HG03378 (cell line): Measurements from ENCODE around the gene NGDN.

ENCODE experiments used
- ATAC-seq: cut with Tn5 transposase; IDR thresholded peaks from one replicate; pipeline ENCODE4 v1.9.1; 2021; ENCODE audit warnings: mild to moderate bottlenecking, moderate library complexity; ENCODE audit not compliant: unreplicated experiment

NGDN gene

DNA sequence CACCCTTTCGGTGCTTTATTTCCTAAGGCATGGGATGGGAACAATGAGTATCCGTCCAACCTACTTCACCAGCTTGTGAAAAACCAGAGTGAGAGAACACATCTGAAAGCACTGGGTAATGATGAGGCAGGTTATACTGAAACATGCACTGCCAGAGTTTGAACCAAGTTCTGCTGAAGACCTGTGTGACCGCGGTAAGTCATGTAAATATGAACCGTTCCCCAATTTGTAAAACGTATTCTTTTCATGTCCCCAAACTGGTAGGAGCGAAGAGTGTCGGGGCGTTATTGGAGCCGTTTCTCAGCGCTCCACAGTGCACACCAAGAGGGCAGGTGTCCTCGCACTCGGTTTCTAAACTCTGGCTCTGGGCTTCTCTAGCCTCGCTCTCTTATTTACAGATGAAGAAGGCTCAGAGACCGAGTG lies 788 bp upstream of the NGDN start:
- no peak for ATAC-seq

DNA sequence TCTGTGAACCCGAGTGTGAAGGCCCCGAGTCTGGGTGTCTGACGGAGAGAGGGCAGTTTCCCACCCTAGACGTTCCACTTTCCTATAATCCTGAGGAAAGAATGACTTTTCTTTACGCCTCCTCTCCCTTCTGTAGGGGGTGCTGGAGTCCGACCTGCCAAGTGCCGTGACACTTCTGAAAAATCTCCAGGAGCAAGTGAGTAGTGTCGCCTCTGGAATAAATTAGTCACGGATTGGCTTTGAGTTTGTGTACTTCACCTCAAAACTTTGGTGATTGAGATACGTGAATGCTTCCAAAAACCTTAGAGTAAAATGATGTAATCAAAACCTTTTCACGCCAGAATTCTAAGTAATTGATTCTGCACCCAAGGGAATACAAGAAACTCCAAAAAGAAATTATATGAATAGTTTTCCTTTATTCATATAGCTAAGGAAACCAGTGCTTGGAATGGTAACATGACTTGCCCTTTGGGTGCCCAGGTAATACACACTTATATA lies 452 bp downstream of the NGDN start:
- no peak for ATAC-seq

DNA sequence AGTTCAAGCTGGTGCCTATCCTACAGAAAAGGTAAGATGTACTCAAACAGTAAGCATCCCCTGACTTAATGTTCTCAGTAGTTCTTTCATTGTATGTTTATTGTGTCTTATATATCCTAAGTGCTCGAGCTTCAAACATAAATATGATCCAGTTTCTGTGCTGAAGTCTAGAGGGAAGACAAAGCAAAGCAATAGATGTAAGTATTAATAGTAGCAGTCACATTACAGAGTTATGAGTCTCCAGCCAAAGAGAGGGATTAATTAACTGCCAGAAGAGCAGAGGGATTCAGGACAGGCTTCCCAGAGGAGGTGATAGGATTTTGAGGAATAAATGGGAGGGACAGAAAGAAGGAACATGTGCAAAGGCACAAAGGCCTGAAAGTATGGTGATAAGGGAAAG lies 1.4 kb downstream of the NGDN start:
- no peak for ATAC-seq

DNA sequence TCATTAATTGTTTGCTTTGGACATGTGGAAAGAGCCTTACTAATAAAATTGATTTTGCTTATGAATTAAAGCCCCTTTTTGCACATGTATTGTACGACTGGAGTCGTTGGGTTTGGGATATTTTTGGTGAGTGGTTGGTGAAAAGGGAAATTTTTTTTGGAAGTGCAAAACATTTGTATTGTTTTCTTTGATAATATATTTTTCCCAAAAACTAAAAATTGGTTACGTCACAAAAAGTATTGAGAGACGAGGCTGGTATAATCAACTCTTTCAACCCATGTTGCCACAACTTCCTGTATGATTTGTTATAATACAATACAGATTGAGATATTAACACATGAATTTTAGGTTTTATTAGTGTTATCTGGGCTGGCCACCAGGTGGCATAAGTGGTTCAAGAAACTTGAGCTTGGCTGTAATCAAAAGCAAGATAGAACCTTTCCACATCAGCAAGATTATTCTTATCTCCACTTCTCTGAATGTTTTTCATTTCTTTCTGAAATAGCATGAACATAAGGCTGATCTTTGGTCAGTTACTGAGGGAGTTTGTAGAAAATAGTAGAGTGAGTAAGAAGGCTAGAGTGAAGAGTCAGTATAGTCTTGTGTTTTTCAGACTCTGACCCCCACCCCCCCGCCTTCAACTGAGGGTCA lies 8.7 kb downstream of the NGDN start:
- ATAC-seq: no peak

DNA sequence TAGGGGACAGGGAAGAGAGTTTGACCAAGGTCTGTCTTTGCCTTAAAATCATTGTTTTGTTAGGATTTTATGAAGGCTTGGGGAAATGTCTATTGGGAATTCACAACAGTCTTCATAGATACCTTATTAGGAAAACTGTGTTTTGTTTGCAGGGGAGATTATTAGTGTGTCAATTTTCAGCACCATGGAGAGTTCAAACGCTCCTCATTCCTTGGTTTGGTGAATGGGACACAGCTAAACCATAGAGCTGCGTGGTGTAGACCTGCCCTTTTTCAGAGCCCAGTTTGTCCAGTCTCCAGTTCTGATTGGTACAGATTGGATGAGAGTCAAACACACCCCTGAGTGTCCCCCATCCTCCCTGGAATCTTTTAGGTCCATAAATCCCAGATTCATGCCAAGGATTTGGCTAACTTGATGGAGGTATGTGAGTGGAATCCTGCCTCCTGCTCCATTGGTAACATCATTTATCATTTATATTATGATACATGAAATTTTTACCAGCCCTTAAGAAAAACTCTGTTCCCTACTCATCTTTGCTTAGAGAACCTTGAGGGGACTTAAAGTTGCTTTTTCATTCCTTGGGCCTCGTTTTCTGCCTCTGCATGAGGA lies 12.0 kb downstream of the NGDN start:
- no peak for ATAC-seq

DNA sequence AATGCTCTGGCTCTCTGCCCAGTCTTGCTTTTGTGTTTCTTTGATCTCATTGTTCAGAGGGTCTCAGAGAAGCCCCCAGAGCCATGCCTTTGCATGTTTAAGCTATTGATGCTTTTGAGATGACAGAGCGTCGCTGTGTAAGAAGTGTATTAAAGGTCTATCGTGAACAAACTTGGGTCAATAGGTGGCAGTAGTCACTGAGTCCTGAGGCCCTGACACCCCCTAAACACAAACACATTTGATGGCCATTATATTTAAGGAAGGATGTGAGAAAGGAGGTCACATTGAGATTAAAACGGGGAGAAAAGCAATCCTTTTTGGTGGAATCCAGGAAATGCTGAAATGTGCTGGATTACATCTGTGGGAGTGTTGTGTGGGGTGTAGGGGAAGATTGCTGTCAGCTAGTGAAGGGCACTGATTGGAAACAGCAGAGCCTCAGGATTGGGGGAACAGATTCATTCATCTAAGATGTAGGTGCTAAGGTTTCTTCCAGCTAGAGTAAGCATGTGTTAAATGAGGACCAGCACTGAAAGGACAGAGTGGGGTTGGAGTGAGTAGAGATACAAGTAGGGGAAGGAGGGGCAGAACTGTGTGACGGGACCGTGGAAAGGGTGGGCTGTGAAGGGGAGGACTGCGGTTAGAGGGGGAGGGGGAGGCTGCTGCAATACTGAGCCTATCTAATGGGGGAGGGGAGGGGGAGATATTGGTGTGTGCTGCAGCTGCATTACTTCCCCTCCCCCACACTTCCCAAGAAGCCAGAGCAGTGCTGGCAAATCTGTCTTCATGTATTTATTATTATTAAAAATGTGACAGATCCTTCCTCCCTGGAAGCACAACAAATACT lies 12.7 kb downstream of the NGDN start:
- ATAC-seq: no peak

DNA sequence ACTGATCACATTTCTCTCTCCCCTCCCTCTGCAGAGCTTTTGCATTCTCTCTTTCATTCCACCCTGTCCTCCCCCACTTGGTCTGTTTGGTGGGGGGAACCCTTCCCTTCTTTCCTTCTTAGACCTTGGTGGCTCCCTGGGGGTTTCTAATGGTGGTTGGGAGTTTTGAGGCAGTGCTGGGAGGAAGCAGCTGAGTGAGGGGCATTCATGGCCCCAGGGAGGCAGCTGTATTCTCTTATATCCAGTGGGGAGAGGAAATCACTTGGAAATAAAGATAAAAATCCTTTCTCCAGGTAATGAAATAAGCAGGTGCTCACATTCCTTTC lies 13.3 kb downstream of the NGDN start:
- no peak for ATAC-seq

DNA sequence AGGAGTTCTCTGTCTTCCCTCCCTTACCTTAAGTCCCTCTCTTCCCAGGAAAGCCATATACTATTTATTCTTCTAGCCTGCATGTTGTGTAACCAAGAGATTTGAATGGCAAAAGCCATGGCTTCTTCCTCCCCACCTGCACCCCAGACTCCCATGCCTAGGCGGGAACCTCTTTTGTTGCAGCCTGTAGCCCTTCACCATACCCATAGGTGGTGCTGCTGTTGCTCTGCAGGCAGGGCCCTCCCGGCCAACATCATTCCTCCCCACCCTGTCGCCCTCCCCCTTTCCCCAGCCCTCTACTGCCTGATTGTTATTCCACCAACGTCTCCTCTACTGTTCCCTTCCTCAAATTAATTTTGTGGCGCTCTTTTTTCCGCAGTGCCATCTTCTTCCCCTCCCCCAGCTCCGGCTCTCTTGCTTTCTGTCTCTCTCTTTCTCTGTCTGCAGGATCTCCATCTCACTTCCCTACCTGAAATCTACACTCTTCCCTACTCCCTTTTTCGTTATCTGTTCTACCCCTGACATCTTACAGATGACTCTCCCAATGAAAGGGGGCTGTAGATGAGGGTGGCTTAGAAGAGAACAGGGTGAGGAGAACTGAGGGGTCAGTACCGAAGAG lies 13.8 kb downstream of the NGDN start:
- ATAC-seq: no peak

DNA sequence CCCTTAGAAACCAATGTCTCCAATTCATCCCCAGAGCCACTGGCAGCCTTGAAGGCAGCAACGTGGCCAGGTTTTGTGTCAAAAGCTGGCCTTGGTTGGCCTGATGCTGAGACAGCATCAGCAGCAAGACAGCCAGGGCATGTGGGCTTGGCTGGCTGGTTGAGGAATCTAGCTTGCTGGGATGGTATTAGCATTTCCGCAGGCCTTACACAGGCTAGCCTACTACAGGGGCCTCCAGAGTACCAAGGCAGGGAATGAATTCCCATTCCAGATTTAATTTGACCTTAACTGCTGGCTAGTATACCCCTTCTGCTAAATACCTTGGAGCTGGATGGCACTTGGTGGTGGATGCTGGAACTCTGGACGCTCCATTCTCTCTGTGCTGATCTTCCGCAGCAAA lies 15.8 kb downstream of the NGDN start:
- no peak for ATAC-seq

DNA sequence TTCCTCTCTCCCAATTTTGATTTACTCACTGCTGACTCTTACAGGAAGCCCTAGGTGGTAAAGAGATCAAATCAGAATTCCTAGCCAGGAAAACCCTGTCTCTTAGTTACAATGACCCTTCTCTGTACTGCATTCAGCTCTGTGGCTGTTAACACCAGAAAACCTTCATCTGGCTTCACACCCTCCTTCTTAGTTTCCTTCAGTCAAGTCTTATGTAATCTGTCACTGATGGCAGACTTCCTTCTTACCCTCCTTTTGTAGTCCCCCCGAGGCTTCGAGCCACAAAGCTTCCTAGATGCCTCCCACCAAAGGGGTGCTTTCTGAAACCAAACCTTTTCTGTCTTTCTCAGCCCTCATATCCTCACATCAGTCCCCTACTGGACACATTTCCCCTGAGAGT lies 16.5 kb downstream of the NGDN start:
- ATAC-seq: no peak

DNA sequence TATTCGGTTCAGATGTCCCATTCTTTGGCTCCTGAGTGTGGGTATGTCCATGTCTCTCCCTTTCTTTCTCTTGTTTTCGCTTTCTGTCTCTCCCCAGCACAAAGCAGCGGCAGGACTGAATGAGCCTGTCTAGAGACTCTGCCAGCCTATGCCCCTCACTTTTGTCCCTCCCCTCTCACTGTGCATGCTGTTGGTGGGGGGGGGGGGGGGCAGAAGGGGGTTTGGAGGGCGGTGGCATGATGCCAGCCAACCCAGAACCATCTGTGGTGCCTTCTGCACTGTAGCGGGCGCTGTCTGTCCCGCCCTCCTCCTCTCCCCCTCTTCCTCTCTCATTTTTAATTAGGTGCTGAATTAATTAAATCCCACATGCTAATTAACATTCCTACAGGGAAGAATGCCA lies 17.7 kb downstream of the NGDN start:
- ATAC-seq: no peak

DNA sequence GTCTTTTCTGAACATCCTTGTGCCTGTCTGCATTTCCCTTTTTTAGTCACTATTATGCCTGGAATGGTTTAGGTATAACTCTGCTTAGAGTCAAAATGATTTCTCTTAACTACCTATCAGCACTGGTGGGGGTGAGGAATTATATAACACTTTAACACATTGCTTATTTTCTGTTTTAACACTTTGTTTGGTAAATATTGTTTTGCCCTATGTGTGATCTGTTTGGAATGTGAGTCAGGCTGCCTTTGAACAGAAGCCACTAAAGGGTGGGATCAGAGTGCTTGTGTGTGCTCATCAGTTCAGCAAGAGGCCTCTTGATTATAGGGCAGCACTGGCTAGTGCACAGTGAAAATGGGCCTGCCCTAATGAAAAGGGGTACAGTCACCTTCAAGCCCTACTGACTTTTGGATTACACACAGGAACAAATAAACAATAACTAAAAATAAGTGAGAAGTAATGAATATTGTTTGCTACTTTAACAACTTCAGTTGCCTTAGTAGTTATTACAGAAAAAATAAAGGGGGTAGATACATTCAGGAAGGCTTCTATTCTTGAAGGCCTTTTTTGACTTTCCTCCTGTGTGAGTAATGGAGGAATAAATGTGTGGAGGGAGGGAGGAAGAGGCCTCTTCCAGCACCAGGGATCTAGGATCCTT lies 23.2 kb downstream of the NGDN start:
- no peak for ATAC-seq

DNA sequence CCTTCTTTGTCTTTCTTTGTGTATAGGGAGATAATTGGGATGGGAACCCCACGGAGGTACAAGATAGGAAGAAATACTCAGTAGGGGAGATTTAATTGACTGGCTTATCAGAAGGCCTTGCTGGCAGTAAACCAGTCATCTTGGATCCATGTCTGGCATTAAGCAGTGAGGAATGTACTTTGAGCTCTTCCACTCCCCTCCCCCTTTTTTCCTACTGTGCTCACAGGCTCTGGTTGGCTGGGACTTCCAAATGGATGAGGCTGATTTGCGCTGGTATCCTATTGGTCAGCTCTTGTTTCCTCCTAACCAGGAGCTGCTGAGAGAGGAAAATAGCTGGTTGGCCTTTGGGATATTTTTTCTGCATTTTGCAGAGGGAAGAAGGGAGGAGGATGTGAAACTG lies 24.7 kb downstream of the NGDN start:
- no peak for ATAC-seq

DNA sequence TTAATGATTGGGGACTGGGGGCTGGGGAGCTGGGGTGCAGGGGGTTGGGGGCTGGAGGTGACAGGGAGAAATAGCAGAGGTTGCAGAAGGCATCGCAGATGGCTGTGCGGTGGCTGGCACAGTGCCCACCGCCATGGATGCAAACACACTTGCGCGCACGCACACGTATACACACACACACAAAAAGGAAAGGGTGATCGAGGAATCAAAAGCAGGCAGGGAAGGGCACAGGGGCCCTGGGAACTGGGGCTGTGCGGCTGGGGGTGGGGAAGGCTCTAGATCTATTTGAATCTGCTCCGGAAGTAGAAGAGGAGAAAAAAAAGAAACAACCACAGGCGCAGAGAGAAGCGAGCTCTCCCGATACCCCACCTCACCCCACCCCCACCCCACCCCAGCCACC lies 42.7 kb downstream of the NGDN start:
- ATAC-seq: no peak

DNA sequence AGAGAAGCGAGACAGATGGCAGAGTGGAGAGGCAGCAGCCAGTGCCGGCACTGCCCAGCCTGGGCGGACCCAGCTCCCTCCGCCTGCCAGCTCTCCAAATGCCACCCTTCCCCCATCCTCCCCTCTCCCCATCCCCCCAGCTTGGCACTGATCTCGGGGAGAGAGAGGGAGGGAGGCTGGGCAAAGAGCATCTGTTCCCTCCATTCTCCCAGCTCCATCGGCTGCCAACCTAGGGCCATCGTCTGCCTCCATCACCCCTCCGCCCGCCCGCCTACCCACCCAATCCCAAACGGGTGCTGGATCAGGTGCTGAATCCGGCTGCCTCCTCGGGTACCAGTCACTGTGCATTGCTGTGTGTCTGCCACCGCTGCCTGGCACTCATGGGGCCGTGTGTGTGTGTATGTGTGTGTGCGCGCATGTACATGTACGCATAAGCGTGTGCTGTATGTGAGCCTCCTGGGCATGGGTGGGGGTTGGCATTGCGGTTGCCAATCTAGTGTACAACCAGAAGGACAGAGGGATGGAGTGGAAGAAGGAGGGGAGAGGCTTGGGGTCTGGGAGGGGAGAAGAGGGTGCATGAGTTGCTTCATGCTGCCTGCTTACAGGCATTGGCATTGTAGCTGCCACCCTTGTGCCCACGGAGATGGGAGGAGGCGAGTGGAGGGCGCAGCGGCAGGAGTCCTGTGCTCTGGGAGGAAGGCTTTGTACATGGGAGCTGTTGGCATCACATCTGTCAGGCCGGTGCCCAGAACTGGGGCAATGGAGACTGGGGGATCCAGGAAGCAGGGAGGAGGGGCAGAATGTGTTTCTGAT lies 43.7 kb downstream of the NGDN start:
- no peak for ATAC-seq

DNA sequence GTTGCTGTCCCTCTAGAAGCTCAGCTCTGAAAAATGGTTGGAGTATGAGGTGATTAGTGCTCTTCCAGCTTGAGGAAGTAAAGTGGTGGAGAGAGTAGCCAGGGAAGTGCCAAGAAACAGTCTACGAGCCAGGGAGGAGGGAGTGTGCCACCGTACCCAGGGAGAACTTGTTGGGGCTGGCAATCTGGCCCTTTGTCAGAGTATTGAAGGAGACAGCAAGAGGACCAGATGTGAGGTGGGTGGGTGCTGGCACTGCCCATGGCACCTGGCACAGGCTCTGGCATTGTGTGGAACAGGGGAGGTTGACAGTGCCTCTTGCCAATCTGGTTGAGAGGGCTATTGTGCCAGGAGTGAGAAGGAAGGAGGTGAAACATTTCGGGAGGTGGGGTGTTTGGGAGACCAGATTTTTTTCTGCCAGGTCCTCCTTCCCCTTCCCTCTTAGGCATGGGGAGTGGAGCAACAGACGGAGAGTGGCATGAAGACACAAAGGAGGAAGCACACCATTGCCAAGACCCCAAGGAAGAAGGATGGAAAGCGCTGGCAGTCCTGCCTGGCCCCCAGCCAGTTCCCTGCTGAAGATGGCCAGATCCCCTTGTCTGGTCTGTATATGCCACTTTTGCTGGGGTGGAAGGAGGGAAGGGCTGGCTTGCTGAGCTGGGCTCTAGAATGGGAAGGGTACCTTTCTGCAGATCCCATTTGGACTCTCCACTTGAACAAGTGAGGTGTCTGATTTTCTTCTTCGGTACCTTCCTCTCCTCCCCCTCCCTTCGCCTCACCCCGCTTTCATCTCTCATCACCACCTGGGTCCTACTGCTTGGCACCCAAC lies 44.5 kb downstream of the NGDN start:
- ATAC-seq: no peak

DNA sequence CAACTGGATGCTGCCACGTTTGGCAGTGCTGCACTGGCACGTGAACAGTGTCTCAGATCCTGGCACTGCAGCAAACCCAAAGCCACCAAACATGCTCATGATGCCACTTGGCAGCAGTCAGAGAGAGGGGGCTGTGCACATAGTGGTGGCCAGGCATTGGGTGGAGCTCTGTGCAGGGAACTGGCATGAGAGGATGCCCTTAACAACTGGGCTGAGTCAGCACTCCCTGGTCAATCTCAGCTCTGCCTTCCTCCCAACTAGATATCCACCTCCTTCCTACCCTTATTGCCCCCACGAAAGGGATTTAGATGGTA lies 45.1 kb downstream of the NGDN start:
- no peak for ATAC-seq

DNA sequence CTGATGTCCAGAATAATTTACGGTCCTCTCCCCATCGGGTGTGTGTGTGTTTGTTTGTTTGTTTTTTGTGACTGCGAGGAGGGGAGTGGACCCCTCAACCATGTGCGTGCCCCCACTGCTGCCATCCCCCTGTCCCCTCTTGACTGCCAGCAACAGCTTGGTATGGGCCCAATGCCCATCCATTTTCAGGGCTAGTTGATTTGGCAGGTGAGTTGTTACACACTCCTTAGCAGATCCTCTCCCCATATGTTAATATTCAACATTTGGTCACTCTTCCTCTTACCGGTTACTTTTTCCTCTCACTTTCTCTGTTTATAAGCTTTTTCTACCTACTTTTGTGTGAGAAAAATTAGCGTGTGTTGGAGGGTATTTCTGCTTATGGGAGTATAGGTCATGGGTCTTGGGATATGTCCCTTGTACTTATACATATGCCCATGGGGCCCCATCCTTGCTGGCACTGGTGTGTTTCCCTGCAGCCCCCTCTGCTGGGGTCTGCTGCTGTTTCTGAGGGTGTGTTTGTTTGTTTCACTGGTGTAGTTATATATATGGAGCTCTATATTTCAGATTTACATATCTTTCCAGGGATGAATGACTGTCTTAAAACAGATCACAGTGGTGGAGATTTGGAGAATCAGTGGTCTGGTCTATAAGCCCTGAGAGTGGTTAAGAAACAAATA lies 48.3 kb downstream of the NGDN start:
- no peak for ATAC-seq

DNA sequence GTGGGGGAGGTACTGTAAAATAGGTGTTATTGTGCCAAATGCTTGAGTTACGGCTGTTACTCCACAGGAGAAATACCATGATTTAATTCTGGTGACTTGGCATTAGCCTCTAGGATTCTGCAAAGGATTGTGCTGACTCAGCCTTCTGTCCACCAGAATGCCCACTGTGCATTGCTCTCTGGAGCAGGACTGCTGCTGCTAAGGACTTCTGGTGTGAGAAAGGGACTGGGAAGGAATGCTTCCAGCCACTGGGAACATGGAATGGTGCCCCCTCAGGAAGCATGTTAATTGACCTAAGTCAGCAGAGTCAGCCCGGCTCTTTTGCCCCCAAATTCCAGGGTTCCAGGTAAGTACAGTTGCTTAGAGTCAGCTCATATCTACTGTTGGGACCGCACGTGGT lies 49.2 kb downstream of the NGDN start:
- ATAC-seq: no peak
